ENCODE measurements around the gene UFSP1.

DNA sequence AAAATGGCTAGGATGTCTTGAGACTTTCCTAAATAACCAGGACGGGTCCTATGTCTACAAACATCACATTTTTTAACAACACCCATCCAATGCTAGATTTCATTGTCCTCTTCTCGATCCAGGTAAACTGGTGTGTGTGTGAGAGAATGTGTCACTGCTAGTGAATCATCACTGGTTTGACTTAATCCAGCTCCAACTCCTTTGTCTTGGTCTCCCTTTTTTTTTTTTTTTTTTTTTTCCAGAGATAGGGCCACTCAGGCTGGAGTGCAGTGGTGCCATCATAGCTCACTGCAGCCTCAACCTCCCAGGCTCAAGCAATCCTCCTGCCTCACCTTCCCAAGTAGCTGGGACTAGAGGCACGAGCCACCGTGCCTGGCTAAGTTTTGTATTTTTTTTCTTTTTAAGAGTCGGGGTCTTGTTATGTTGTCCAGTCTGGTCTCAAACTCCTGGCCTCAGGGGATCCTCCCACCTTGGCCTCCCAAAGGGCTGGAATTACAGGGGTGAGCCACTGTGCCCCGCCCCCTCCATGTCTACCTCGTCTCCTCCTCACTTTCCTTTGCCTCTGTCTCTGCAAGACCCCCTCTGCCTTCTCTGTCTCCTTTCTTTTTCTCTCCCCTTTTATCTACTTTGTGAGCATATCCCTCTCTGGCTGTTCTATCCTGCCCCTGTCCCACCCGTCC is 2.2 kb upstream of the UFSP1 start:
- no peak for TF ChIP-seq POLR2AphosphoS5 (IDR thresholded peaks at IDR 0.05)
- TF ChIP-seq, protein P1, sequence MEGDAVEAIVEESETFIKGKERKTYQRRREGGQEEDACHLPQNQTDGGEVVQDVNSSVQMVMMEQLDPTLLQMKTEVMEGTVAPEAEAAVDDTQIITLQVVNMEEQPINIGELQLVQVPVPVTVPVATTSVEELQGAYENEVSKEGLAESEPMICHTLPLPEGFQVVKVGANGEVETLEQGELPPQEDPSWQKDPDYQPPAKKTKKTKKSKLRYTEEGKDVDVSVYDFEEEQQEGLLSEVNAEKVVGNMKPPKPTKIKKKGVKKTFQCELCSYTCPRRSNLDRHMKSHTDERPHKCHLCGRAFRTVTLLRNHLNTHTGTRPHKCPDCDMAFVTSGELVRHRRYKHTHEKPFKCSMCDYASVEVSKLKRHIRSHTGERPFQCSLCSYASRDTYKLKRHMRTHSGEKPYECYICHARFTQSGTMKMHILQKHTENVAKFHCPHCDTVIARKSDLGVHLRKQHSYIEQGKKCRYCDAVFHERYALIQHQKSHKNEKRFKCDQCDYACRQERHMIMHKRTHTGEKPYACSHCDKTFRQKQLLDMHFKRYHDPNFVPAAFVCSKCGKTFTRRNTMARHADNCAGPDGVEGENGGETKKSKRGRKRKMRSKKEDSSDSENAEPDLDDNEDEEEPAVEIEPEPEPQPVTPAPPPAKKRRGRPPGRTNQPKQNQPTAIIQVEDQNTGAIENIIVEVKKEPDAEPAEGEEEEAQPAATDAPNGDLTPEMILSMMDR (IDR thresholded peaks at IDR 0.05) = no peak

Measured in prostate gland (tissue), 2 donors.